GM23338 (cell line): ENCODE data around the gene RAD18. TPM values are rescaled to one million over a fixed set of nuclear protein-coding genes. Genes with fewer than 3 reads are reported as not detected.

Source experiments
- ATAC-seq: fragments of 200-7000 bp; cut with Tn5 transposase; 3 replicates; pipeline ENCODE4 v1.9.1; 2020
- DNase-seq: peaks from one replicate; pipeline ENCODE4 v3.0.0-alpha.2; 2015; ENCODE audit warnings: low spot score
- H2AFZ ChIP-seq: fragments of 200-600 bp; sonication (generic); 2 replicates; pipeline ENCODE4 v1.8.0; 2016; ENCODE audit warnings: antibody characterized with exemption, mild to moderate bottlenecking, moderate library complexity
- H3F3A ChIP-seq: fragments of 200-600 bp; sonication (generic); replicated peaks from 2 replicates; pipeline ENCODE4 v1.8.0; 2017; ENCODE audit warnings: antibody characterized with exemption, mixed run types, low read depth
- H3K27ac ChIP-seq: fragments of 200-600 bp; sonication (generic); 2 replicates; pipeline ENCODE4 v1.6.1; 2016; ENCODE audit warnings: low read depth
- H3K27me3 ChIP-seq: fragments of 200-600 bp; sonication (generic); 2 replicates; pipeline ENCODE4 v1.8.0; 2016; ENCODE audit warnings: mild to moderate bottlenecking, mixed run types, moderate library complexity; ENCODE audit not compliant: insufficient read depth
- H3K36me3 ChIP-seq: fragments of 200-600 bp; sonication (generic); 2 replicates; pipeline ENCODE4 v1.8.0; 2016; ENCODE audit warnings: mild to moderate bottlenecking; ENCODE audit not compliant: insufficient read depth
- H3K4me1 ChIP-seq: fragments of 200-600 bp; sonication (generic); 2 replicates; pipeline ENCODE4 v1.8.0; 2016; ENCODE audit warnings: mild to moderate bottlenecking, moderate library complexity; ENCODE audit not compliant: insufficient read depth
- H3K4me2 ChIP-seq: fragments of 200-600 bp; sonication (generic); 2 replicates; pipeline ENCODE4 v1.7.1; 2017; ENCODE audit warnings: mixed run types
- H3K4me3 ChIP-seq: fragments of 200-600 bp; sonication (generic); 2 replicates; pipeline ENCODE4 v1.6.1; 2016; ENCODE audit warnings: mixed run types
- H3K79me2 ChIP-seq: fragments of 200-600 bp; sonication (generic); replicated peaks from 2 replicates; pipeline ENCODE4 v1.8.0; 2017; ENCODE audit warnings: mild to moderate bottlenecking; ENCODE audit not compliant: insufficient read depth
- H3K9me2 ChIP-seq: fragments of 200-600 bp; sonication (generic); 2 replicates; pipeline ENCODE4 v1.8.0; 2017; ENCODE audit not compliant: insufficient read depth
- H4K20me1 ChIP-seq: fragments of 200-600 bp; sonication (generic); replicated peaks from 2 replicates; pipeline ENCODE4 v1.8.0; 2017; ENCODE audit warnings: mild to moderate bottlenecking; ENCODE audit not compliant: insufficient read depth
- H3K27ac Mint-ChIP-seq: 2 replicates; pipeline ENCODE4 v1.8.0; 2020; ENCODE audit warnings: inconsistent platforms, mild to moderate bottlenecking, moderate library complexity, mixed read lengths
- H3K27me3 Mint-ChIP-seq: 3 replicates; pipeline ENCODE4 v1.8.0; 2022; ENCODE audit warnings: low read depth, mild to moderate bottlenecking, moderate library complexity, mixed read lengths, inconsistent platforms; ENCODE audit not compliant: insufficient read depth, poor library complexity
- H3K36me3 Mint-ChIP-seq: 3 replicates; pipeline ENCODE4 v1.8.0; 2021; ENCODE audit warnings: low read depth, mild to moderate bottlenecking, inconsistent platforms, moderate library complexity, mixed read lengths
- H3K4me1 Mint-ChIP-seq: 3 replicates; pipeline ENCODE4 v1.8.0; 2020; ENCODE audit warnings: mild to moderate bottlenecking, inconsistent platforms, mixed read lengths
- H3K4me3 Mint-ChIP-seq: 3 replicates; pipeline ENCODE4 v1.8.0; 2021; ENCODE audit warnings: moderate library complexity, mild to moderate bottlenecking, inconsistent platforms, mixed read lengths
- H3K9me3 Mint-ChIP-seq: 3 replicates; pipeline ENCODE4 v1.8.0; 2020; ENCODE audit warnings: moderate library complexity, mild to moderate bottlenecking, inconsistent platforms, mixed read lengths
- CREB1 ChIP-seq: fragments of 250-450 bp; sonication (Bioruptor Pico); IDR thresholded peaks from 2 replicates; pipeline ENCODE4 v1.5.0; 2020; ENCODE audit warnings: low read depth, mild to moderate bottlenecking, moderate library complexity
- JUNB ChIP-seq: IDR thresholded peaks from one replicate; pipeline ENCODE4 v1.6.1; 2016; ENCODE audit warnings: antibody characterized with exemption; ENCODE audit not compliant: unreplicated experiment
- NANOG ChIP-seq: IDR thresholded peaks from 2 replicates; pipeline ENCODE4 v1.6.1; 2016; ENCODE audit warnings: antibody characterized with exemption, borderline replicate concordance
- POLR2AphosphoS5 ChIP-seq: IDR thresholded peaks from 2 replicates; pipeline ENCODE4 v1.6.1; 2016; ENCODE audit warnings: antibody characterized with exemption, low read depth
- STAT1 ChIP-seq: IDR thresholded peaks from one replicate; pipeline ENCODE4 v1.6.1; 2016; ENCODE audit warnings: antibody characterized with exemption; ENCODE audit not compliant: unreplicated experiment
- ZNF114 ChIP-seq: fragments of 250-450 bp; sonication (Bioruptor Pico); IDR thresholded peaks from 2 replicates; pipeline ENCODE4 v1.5.0; 2020; ENCODE audit warnings: mild to moderate bottlenecking, moderate library complexity
- ZNF331 ChIP-seq: fragments of 250-450 bp; sonication (Bioruptor Pico); IDR thresholded peaks from 2 replicates; pipeline ENCODE4 v1.5.0; 2020; ENCODE audit warnings: low read depth, mild to moderate bottlenecking, moderate library complexity
- polyA plus RNA-seq: library from polyadenylated mRNA; unstranded; fragments of >200 nt; fragmentation: Nextera tagmentation; extraction: Ambion mirVana; gene quantifications from 2 replicates; pipeline ENCODE4 v1.2.1, GENCODE V29; 2016
- total RNA-seq: library from RNA; depleted of rRNA; stranded (reverse); fragments of >200 nt; shearing (Covaris generic); gene quantifications from 2 replicates; pipeline ENCODE4 v1.2.3, GENCODE V29; 2014
- TF ChIP-seq, protein P1 (sequence below), 2 experiments: fragments of 200-600 bp in 1 of 2; sonication (generic) in 1 of 2; conservative IDR thresholded peaks; 2 replicates each; pipeline versions ENCODE4 v1.5.1 to v1.6.1; 2016 to 2017; ENCODE audit warnings: antibody characterized with exemption in 2 of 2, low read depth in 2 of 2, mild to moderate bottlenecking in 2 of 2, moderate library complexity in 1 of 2
- TF ChIP-seq, protein P2 (sequence below): IDR thresholded peaks from one replicate; pipeline ENCODE4 v1.6.1; 2018; ENCODE audit warnings: antibody characterized with exemption; ENCODE audit not compliant: unreplicated experiment

RAD18 gene
- total and polyA plus RNA-seq, 2 experiments from 2014 or later: 25.4 to 40.1 TPM

GRCh38 chr3:8942115-8942514 lies 21.2 kb downstream of the RAD18 start:
- H3K4me3 Mint-ChIP-seq: no peak overlapping the region
- TF ChIP-seq POLR2AphosphoS5: no peak
- TF ChIP-seq STAT1: no peak
- no peak for TF ChIP-seq ZNF331 (CRISPR knock-in tag)
- TF ChIP-seq CREB1: no peak
- TF ChIP-seq NANOG: no peak
- TF ChIP-seq, protein P1, sequence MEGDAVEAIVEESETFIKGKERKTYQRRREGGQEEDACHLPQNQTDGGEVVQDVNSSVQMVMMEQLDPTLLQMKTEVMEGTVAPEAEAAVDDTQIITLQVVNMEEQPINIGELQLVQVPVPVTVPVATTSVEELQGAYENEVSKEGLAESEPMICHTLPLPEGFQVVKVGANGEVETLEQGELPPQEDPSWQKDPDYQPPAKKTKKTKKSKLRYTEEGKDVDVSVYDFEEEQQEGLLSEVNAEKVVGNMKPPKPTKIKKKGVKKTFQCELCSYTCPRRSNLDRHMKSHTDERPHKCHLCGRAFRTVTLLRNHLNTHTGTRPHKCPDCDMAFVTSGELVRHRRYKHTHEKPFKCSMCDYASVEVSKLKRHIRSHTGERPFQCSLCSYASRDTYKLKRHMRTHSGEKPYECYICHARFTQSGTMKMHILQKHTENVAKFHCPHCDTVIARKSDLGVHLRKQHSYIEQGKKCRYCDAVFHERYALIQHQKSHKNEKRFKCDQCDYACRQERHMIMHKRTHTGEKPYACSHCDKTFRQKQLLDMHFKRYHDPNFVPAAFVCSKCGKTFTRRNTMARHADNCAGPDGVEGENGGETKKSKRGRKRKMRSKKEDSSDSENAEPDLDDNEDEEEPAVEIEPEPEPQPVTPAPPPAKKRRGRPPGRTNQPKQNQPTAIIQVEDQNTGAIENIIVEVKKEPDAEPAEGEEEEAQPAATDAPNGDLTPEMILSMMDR (conservative IDR thresholded peaks at IDR 0.05; ENCODE audit: low read depth in 2 of 2): no peak
- no peak for TF ChIP-seq ZNF114 (CRISPR knock-in tag)
- no peak for TF ChIP-seq JUNB

DNA sequence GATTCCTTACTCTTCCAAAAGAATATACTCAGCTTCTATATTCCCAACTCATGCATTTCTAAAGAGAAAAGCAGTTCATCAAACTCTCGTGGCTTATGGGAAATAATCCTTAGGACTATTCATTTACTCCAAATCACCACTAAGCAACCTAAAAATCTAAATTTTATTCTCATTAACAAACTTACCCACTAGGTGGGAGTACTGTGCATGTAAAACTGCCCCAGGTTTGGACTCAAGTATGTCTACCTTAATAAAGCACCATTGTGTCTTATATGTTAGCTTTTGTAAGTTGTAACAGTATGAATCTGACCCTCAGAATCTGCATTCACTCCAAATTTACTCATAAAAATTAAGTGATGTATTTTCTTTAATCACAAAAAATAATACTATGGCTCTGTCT lies 25.3 kb downstream of the RAD18 start:
- Histone ChIP-seq H3K9me2 (no peaks in the 10 kb centered on the region), H3K36me3 (peaks cover 19% of the 10 kb centered on the region; the same call in 1 of the 2 replicates), H3K27ac (no peak overlapping the region)

More at GRCh38 chr3:8942115-8942514, 21.2 kb downstream of the RAD18 start:
- Mint-ChIP-seq H3K4me1 (no peaks in the 10 kb centered on the region), H3K36me3 (peaks cover 57% of the 10 kb centered on the region), H3K27ac (no peak overlapping the region), H3K9me3 (0 out of 3 replicates have a peak, but pooled peaks cover 4% of the 10 kb centered on the region), H3K27me3 (no peaks in the 10 kb centered on the region)
- Histone ChIP-seq H4K20me1 (peaks cover 3% of the 10 kb centered on the region; the same call in 1 of the 2 replicates), H3K9me2 (no peaks in the 10 kb centered on the region), H3K36me3 (peaks cover 37% of the 10 kb centered on the region; the same call in 1 of the 2 replicates), H3K79me2 (no peaks in the 10 kb centered on the region), H2AFZ (no peak overlapping the region), H3K4me2 (no peak overlapping the region), H3K4me1 (no peaks in the 10 kb centered on the region), H3K27ac (no peak overlapping the region), H3K27me3 (no peaks in the 10 kb centered on the region), H3K4me3 (no peak overlapping the region), H3F3A (no peaks in the 10 kb centered on the region)
- DNase-seq (no peak), ATAC-seq (no peak)

More for the DNA sequence above, 25.3 kb downstream of the RAD18 start:
- Histone ChIP-seq H3K79me2 (no peaks in the 10 kb centered on the region), H2AFZ (no peak overlapping the region), H3K4me1 (no peaks in the 10 kb centered on the region), H3K4me2 (no peak overlapping the region), H4K20me1 (no peaks in the 10 kb centered on the region; the same call in 1 of the 2 replicates), H3K4me3 (no peak overlapping the region), H3F3A (no peaks in the 10 kb centered on the region), H3K27me3 (no peaks in the 10 kb centered on the region)
- H3K9me3 Mint-ChIP-seq: no peaks in the 10 kb centered on the region
- no peaks in the 10 kb centered on the region for H3K27me3 Mint-ChIP-seq
- TF ChIP-seq, protein P2, sequence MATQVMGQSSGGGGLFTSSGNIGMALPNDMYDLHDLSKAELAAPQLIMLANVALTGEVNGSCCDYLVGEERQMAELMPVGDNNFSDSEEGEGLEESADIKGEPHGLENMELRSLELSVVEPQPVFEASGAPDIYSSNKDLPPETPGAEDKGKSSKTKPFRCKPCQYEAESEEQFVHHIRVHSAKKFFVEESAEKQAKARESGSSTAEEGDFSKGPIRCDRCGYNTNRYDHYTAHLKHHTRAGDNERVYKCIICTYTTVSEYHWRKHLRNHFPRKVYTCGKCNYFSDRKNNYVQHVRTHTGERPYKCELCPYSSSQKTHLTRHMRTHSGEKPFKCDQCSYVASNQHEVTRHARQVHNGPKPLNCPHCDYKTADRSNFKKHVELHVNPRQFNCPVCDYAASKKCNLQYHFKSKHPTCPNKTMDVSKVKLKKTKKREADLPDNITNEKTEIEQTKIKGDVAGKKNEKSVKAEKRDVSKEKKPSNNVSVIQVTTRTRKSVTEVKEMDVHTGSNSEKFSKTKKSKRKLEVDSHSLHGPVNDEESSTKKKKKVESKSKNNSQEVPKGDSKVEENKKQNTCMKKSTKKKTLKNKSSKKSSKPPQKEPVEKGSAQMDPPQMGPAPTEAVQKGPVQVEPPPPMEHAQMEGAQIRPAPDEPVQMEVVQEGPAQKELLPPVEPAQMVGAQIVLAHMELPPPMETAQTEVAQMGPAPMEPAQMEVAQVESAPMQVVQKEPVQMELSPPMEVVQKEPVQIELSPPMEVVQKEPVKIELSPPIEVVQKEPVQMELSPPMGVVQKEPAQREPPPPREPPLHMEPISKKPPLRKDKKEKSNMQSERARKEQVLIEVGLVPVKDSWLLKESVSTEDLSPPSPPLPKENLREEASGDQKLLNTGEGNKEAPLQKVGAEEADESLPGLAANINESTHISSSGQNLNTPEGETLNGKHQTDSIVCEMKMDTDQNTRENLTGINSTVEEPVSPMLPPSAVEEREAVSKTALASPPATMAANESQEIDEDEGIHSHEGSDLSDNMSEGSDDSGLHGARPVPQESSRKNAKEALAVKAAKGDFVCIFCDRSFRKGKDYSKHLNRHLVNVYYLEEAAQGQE: no peak
- TF ChIP-seq, protein P1 (conservative IDR thresholded peaks at IDR 0.05; ENCODE audit: low read depth in 2 of 2): peak; percentile 35 to 48; a peak in 3 of 4 replicates
- TF ChIP-seq NANOG: no peak
- ATAC-seq (no peak), DNase-seq (peak; percentile 39)
- no peak overlapping the region for H3K4me3 Mint-ChIP-seq
- H3K36me3 Mint-ChIP-seq: peaks cover 33% of the 10 kb centered on the region
- no peak overlapping the region for H3K27ac Mint-ChIP-seq
- no peaks in the 10 kb centered on the region for H3K4me1 Mint-ChIP-seq
